Measurements from ENCODE around the gene FOS. TPM values are rescaled to one million over a fixed set of nuclear protein-coding genes. Genes with fewer than 3 reads are reported as not detected.

The FOS gene
- total and polyA plus RNA-seq, 2 of the 13 experiments (the other 11 are each of a cell fraction or from before 2014, with no cell fraction given) = 15.9 to 24.2 TPM

DNA sequence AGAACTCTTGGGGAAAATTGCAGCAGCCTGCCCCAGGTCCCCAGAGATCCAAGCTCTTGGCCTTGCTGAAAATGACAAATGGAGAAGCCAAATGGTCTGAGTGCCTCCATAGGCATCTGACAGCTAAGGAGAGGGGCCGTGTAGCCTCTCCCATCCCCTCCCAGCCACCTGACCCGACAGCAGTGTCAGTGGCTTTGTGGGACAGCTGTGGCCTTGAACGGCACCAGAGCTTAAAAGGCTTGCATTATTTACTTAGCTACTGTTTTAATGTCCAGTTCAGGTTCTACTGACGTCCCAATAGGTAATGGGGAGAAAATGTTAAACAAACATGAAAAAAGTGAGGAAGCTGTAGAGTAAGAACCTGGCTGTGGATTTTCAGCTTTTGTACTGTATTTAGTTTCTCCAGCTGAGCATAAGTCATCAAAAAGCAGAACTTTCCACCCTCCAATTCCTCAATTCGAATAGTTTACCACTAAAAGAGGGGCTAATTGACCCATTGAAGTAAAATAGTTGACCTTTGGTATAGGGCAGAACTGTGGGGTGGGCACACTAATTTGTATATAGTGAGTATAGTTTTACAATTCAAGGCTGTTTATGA lies 50.0 kb downstream of the FOS start (continued):
- TF ChIP-seq ZFP1 (CRISPR knock-in tag; IDR thresholded peaks at IDR 0.05) = no peak
- TF ChIP-seq XRCC5 (optimal IDR thresholded peaks at IDR 0.05; ENCODE audit: low read length) = no peak
- TF ChIP-seq ZNF557 (CRISPR knock-in tag; IDR thresholded peaks at IDR 0.05) = no peak
- no peak for TF ChIP-seq ZNF329 (CRISPR knock-in tag; IDR thresholded peaks at IDR 0.05; ENCODE audit: low read depth)
- TF ChIP-seq ZNF564 (CRISPR knock-in tag; IDR thresholded peaks at IDR 0.05) = no peak
- TF ChIP-seq GFI1 (CRISPR knock-in tag; IDR thresholded peaks at IDR 0.05; ENCODE audit: borderline replicate concordance) = no peak
- no peak for TF ChIP-seq HNRNPK (IDR thresholded peaks at IDR 0.05; ENCODE audit: low read depth, low read length, poor library complexity, severe bottlenecking)
- TF ChIP-seq HDAC1 (CRISPR knock-in tag; IDR thresholded peaks at IDR 0.05) = peak; percentile 60
- TF ChIP-seq, protein P1, sequence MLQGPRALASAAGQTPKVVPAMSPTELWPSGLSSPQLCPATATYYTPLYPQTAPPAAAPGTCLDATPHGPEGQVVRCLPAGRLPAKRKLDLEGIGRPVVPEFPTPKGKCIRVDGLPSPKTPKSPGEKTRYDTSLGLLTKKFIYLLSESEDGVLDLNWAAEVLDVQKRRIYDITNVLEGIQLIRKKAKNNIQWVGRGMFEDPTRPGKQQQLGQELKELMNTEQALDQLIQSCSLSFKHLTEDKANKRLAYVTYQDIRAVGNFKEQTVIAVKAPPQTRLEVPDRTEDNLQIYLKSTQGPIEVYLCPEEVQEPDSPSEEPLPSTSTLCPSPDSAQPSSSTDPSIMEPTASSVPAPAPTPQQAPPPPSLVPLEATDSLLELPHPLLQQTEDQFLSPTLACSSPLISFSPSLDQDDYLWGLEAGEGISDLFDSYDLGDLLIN (CRISPR knock-in tag; IDR thresholded peaks at IDR 0.05; ENCODE audit: borderline replicate concordance) = no peak
- no peak for TF ChIP-seq ZNF569 (CRISPR knock-in tag; IDR thresholded peaks at IDR 0.05; ENCODE audit: borderline replicate concordance)
- TF ChIP-seq ZNF225 (CRISPR knock-in tag; IDR thresholded peaks at IDR 0.05) = no peak
- TF ChIP-seq MBD4 (IDR thresholded peaks at IDR 0.05; ENCODE audit: borderline replicate concordance, low read length) = no peak
- no peak for TF ChIP-seq SPEN (CRISPR knock-in tag; IDR thresholded peaks at IDR 0.05; ENCODE audit: low read depth)
- TF ChIP-seq ZSCAN20 (CRISPR knock-in tag; IDR thresholded peaks at IDR 0.05; ENCODE audit: borderline replicate concordance) = no peak
- no peak for TF ChIP-seq NPAS2 (CRISPR knock-in tag; IDR thresholded peaks at IDR 0.05; ENCODE audit: borderline replicate concordance)
- TF ChIP-seq ZZZ3 (CRISPR knock-in tag; IDR thresholded peaks at IDR 0.05; ENCODE audit: borderline replicate concordance) = no peak
- TF ChIP-seq ZNF383 (CRISPR knock-in tag; IDR thresholded peaks at IDR 0.05; ENCODE audit: borderline replicate concordance) = no peak
- TF ChIP-seq, protein P2, sequence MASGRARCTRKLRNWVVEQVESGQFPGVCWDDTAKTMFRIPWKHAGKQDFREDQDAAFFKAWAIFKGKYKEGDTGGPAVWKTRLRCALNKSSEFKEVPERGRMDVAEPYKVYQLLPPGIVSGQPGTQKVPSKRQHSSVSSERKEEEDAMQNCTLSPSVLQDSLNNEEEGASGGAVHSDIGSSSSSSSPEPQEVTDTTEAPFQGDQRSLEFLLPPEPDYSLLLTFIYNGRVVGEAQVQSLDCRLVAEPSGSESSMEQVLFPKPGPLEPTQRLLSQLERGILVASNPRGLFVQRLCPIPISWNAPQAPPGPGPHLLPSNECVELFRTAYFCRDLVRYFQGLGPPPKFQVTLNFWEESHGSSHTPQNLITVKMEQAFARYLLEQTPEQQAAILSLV (CRISPR knock-in tag; IDR thresholded peaks at IDR 0.05; ENCODE audit: borderline replicate concordance) = no peak
- no peak for TF ChIP-seq FOXC1 (CRISPR knock-in tag; IDR thresholded peaks at IDR 0.05; ENCODE audit: borderline replicate concordance)
- TF ChIP-seq KMT2B (CRISPR knock-in tag; IDR thresholded peaks at IDR 0.05) = no peak
- no peak for TF ChIP-seq THYN1 (CRISPR knock-in tag; IDR thresholded peaks at IDR 0.05; ENCODE audit: borderline replicate concordance, low read depth)
- TF ChIP-seq, protein P3, sequence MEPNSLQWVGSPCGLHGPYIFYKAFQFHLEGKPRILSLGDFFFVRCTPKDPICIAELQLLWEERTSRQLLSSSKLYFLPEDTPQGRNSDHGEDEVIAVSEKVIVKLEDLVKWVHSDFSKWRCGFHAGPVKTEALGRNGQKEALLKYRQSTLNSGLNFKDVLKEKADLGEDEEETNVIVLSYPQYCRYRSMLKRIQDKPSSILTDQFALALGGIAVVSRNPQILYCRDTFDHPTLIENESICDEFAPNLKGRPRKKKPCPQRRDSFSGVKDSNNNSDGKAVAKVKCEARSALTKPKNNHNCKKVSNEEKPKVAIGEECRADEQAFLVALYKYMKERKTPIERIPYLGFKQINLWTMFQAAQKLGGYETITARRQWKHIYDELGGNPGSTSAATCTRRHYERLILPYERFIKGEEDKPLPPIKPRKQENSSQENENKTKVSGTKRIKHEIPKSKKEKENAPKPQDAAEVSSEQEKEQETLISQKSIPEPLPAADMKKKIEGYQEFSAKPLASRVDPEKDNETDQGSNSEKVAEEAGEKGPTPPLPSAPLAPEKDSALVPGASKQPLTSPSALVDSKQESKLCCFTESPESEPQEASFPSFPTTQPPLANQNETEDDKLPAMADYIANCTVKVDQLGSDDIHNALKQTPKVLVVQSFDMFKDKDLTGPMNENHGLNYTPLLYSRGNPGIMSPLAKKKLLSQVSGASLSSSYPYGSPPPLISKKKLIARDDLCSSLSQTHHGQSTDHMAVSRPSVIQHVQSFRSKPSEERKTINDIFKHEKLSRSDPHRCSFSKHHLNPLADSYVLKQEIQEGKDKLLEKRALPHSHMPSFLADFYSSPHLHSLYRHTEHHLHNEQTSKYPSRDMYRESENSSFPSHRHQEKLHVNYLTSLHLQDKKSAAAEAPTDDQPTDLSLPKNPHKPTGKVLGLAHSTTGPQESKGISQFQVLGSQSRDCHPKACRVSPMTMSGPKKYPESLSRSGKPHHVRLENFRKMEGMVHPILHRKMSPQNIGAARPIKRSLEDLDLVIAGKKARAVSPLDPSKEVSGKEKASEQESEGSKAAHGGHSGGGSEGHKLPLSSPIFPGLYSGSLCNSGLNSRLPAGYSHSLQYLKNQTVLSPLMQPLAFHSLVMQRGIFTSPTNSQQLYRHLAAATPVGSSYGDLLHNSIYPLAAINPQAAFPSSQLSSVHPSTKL (CRISPR knock-in tag; IDR thresholded peaks at IDR 0.05) = peak; percentile 77
- peak; percentile 72 for TF ChIP-seq SAP130 (CRISPR knock-in tag; IDR thresholded peaks at IDR 0.05; ENCODE audit: low read depth)
- TF ChIP-seq ZNF660 (CRISPR knock-in tag; IDR thresholded peaks at IDR 0.05; ENCODE audit: borderline replicate concordance, low read depth) = no peak
- TF ChIP-seq ZNF143 (CRISPR knock-in tag; IDR thresholded peaks at IDR 0.05) = peak; percentile 49; the same call in 1 of the 2 replicates
- TF ChIP-seq PRPF4 (IDR thresholded peaks at IDR 0.05; ENCODE audit: low read depth, low read length, poor library complexity, severe bottlenecking) = no peak
